Left hindlimb (tissue), 1 donor: Measurements from ENCODE around the gene CAMK2D.
A peak's percentile ranks its signal among the peaks of the same experiment; 100 is the strongest.

Experiments
- DNase-seq: peaks from one replicate; pipeline ENCODE4 v3.0.0-alpha.2; 2018

The CAMK2D gene

DNA sequence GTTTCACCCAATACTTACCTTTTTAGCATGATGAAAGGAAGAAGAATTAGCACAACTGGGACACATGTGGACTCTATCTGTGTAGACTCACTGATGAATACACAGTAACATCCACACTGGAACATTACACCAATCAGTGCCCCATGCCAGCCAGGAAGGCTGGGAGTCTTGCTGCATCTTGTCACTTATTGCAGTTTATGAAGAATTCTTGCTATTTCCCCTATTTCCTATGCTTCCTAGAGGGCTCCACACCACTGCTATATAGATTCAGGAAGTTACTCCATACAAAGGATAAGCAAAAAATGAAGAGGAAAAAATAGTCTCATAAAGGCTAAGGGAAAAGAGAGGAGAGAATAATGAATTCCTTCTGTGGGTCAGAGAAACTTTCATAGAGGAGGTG lies 201.0 kb downstream of the CAMK2D start:
- DNase-seq = no peak

DNA sequence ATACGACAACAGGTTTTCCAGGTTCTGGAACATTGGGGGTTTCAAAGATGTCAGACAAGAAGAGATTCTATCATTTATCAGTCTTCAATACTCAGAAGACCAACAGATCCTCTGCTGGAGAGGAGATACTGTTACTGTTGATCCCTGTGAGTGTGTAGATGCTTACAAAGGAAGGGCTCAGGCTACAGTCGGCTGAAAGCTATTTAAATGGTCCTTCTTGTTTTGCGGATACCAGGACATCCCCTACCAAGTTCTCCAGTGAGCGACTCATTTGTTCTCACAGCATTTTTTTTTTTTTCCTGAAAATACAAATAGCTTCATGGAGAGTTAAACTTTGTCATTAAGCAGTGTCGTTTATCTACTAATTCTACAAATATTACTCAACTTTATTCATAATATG lies 201.6 kb downstream of the CAMK2D start:
- no peak for DNase-seq

DNA sequence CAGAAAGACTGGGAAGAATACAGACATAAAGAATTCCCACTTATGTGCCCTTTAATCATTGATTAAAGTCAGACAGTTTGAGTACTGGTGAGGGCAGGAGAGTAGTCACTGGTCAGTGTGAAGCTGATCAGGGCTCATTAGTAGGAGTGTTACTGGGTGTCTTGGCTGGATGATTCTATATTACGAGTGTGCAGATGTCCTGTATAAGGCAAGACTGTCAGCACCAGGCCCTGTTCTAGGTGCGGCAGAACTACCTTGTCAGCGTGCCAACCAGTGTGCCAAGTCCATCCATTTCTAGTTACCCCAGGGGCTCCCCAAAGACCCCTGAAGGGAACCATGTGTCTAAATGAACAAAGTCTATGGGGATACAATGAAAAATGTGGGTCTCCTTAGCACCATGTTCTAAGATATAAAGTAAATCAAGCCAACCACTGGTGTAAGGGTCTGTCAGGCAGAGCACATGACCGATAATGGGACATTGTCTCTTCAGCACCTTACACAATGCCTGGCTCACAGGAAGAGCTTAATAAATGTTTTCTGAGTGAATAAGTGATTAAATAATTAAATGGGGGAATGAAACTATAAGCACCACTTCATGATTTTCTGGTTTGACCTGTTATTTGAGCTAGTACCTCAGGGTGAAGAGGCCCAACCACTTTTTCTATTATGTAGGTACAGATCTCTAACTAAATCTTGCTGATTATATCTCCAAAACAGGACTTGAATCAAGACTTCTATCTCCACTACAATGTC lies 205.0 kb downstream of the CAMK2D start:
- DNase-seq = no peak

DNA sequence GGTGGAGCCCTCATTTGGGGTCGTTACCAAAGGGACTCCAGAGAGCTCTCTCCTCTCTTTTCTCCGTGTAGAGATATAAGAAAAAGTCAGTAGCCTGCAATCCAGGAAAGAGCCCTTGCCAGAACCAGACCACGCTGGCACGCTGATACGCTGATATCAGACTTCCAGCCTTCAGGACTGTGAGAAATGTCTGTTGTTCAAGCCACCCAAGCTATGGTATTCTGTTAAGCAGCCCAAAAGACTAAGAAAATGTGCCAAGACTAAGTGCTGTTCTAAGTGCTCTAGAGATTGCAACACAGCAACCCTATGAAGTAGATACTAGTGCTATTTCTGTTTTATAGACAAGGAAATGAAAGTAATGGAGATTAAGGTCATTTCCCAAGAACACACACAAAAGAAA lies 205.7 kb downstream of the CAMK2D start:
- DNase-seq = no peak

DNA sequence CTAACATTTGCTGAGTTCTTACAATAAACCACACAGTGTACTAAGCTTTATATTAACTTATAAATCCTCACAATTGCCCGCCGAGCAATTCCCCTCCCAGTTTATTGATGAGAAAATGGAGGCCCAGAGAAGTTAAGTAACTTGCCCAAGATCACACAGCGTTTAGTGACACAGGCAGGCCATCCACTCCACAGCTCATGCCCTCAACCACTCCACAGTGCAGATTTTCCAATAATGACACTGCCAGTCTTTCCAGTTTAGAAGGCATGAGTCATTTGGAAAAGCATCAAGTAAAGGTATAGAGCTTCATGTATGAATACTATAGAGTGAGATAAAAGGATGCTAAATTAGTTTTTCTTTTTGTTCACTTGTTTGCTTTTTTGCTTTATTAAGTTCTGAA lies 208.5 kb downstream of the CAMK2D start:
- no peak for DNase-seq

DNA sequence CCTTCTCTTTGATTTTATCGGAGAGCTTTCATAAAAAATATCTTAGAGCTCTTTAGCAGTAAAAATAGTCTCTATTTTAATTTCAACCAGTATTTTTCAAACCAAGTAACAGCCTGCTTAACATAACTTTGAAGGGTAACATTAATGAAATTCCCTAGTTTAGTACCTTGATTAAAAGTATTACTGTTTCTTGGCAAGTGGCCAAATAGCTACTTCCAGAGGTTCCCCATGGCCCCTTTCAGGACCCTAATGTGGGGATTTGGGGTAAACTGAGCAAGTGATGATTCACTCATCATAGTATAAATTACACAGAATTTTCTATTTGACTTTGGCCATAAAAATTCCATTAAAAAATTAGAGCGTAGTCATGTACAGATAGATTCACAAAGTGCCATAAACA lies 211.0 kb downstream of the CAMK2D start:
- no peak for DNase-seq

DNA sequence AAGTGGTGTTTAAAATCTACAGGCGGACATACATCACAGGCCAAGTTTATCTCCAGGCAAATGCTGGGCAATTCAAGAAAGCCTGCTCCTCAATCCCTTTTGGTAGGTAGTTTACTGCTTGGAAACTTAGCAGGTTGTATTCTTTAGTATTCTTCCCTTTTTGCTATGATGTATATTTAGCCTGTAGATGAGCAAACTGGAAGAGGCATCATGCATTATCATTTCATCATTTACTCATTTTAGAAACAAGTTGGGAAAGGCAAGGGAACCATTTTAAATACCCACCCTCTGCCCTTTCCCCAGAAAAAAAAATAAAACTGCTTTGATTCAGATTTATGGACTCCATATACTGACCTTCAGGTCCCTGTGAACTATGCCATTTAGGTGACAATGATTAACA lies 213.2 kb downstream of the CAMK2D start:
- DNase-seq = no peak

DNA sequence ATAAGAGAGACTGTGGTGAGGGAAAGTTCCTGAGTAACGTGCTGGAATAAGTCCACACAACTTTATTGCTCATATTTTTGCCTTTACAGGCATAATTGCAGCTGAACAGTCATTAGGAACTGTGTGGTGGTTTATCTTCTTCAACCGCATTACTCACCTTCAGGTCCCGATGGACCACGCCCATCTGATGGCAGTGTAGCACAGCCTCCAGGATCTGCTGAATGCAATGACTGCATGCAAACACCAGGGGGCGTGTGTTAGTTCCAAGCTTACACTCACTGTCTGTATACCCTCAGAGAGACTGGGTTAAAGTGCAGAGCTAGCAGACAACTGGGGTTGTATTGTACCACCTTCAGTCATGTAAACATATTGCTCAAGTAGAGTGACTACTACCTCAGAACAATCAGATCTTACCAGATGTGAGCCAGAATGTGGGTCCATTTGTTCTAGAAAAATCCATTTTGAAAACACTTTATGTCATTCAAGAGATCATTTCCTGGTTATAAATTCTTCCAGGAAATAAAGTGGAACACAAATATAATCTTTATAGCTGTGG lies 214.0 kb downstream of the CAMK2D start:
- DNase-seq = peak; percentile 82

DNA sequence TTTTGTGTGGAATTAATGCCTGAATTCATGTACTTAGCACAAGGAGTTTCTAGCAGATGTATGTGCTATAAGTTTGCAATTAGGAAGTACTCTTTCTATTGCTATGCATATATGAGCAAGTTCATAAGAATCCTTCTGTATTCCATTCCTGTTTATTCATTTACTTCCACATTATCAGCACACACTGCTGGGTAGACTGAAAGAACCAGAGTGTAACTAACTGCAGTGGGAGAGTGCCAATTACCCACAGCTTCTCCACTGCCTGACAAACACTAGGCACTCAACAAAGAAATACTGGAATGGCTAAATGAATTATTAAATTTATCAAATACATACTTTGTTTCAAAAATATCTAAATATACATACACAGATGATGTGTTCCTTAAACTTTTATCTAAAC lies 219.6 kb downstream of the CAMK2D start:
- DNase-seq = no peak

DNA sequence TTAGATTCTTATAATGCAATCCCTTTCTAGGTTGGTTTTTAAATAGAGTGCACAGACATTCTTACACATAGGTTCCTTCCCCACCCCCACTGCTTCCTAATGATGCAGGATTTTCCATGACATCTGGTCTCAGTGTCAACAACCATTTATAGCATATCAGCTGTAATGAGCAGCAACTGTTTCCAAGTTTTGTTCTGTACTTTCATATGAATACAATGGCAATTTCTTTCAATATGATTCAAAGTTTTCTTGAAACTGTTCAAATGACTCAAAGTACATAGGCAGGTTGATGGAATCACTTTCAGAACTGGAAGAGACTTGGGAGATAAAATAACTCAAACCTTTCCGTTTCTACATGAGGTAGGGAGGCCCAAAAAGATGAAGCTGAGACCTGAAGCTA lies 220.7 kb downstream of the CAMK2D start:
- no peak for DNase-seq

DNA sequence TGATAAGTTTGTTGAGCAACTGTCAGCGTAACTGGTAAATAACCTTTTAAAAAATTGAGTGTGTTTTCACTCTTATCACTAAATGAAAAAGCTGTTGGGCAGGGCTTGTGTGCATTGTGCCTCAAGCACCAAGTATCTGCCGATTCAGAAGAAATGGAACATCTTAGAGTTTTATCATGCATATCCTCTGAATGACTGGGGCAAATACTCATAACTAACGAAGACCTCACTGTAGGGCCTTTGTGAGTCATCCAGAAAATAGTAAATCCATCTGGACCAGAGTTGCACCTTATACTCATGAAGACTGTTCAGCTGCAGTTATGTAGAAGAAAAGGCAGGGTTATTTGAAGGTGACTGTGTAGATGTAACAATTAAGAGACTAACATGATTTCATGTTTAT lies 222.1 kb downstream of the CAMK2D start:
- DNase-seq = no peak

DNA sequence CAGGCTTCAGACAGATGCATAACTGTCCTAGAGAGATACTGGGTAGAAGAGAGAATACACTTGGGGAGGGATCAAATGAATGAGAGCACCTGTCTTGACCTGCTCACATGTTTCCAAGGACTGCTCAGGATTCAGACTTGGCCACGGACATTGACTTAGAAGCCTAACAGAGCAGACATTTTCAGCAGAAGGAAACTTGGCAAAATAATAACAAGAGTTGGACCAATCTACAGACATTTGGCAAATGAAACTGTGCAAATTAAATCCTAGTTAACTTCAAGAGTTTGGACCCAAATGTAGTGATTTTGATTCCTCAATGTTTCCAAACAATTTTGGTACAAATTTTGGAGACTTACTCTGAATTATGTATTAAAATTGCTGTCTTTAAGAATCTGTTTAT lies 223.9 kb downstream of the CAMK2D start:
- no peak for DNase-seq

DNA sequence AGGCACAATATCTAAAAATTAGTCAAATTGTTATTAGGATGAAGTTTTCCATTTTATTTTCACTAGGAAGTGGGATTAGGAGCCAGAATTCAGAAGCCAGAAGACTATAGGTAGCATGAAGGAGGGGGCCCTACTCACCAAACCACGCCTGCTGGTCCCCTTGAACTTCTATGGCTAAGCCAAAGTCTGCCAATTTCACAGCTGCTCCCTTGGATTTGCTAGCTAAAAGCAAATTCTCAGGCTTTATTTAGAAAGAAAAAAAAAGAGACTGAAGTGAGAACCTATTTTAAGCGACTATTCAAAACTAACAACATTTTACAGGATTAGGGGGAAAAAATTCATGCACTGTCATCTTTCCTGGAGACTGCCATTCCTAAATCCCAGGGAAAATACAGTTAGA lies 224.3 kb downstream of the CAMK2D start:
- DNase-seq = no peak

DNA sequence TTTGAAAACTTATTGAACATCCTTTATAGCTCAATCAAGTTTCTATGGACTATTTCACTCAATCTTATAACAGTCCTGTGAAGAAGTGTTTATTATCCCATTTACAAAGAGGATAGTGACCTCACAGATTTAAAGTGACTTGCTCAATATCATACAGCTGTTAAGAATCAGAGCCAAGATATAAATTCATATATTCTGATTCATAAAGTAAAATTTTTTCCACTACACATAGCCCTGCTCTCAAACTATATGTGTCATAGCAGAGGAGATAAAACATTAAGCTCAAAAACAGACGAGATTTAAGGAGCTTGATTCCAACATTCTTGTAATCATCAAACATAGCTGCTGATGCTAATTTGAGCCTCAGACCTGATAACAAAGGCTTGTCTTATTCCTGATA lies 226.8 kb downstream of the CAMK2D start:
- no peak for DNase-seq

DNA sequence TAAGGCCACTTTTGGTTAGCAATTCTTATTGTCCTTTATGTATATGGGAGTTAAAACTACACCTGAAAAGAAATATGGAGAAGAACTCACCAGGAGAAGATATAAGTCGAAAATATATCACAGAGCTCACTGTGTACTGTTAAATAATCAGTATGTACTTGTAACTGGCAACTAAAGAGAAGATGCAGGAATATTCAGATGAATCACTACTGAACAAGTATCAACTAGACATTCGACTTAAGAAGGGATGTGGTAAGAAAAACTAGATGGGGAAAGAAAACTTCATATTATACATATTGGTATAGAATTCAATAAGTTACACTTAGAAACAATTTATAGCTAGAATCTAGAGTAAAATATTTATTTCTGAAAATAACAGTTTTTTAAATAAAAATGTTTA lies 230.0 kb downstream of the CAMK2D start:
- DNase-seq = no peak

DNA sequence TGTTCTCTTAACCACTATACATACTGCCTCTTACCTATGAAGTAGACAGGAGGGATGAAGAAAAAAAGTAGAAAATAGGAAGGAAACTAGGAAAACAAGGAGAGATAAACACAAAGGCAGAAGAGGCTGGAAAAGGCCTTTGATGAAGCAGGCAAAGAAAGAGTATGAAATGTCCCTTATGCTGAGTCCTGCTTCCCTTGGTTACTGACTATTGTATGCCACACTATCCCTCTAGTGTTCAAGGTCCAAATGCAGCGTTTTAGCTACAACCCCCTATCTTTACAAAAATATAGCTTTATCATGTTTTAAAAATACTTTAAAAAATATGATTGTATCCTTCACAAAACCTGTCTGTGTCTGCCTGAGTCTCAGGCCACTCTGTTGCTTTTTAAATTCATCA lies 233.1 kb downstream of the CAMK2D start:
- DNase-seq = no peak

DNA sequence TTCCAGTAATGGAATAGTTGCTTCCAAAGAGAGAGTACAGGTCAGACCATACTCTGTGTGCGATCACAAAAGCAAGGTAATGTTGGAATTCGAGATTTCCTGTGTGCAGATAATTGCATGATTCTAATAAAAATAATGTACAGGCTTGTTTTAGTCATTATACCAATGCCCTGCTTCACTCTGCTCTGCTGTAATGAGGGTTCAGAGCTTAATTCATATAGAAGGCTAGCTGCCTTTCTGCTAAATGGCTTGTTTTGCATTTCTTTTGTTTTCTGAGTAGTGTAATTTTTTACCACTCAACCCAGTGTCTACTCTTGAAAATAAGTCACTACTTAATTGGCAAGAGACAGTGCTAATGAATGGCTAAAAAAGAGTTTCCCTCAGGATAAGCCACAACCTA lies 236.0 kb downstream of the CAMK2D start:
- DNase-seq = no peak

DNA sequence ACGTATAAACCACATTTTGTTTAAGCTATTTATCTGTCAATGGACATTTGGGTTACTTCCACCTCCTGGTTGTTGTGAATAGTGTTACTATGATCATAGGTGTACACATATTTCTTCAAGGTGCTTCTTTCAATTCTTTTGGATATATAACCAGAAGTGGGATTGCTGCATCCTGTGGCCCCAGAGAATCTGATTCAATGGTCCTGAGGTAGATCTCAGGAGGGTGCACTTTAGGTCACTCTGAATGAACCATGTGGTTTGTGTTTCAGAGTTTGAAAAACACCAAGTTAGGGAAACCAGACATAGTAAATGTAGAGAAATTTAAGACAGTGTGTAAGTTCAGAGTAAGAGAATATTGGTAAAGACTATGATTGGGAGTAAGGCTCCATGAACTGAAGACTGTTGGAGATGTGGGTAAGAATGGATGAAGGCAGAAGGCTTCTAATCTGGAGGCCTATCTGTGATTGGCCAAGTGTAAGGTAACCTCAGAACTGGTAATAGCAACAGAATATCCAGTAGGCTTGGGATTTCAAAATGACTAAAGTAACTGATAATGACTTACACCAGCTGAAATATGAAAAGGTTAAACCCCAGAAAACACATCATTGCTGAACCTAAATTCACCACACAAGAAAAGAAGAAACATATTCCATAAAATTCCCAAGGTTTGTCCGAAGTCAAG lies 236.9 kb downstream of the CAMK2D start:
- DNase-seq = no peak

DNA sequence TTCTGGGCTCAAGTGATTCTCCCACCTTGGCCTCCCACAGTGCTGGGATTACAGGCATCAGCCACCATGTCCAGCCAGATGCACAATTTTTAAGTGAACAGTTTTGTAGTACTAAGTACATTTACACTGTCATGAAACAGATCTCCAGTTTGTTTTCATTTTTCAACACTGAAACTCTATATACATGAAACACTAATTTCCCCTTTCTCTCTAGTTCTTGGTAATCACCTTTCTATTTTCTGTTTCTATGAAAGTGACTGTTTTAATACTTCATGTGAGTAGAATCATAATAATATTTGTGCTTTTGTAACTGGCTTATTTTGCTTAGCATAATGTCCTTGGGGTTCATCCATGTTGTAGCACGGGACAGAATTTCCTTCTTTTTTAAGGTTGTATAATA lies 237.4 kb downstream of the CAMK2D start:
- DNase-seq = no peak

DNA sequence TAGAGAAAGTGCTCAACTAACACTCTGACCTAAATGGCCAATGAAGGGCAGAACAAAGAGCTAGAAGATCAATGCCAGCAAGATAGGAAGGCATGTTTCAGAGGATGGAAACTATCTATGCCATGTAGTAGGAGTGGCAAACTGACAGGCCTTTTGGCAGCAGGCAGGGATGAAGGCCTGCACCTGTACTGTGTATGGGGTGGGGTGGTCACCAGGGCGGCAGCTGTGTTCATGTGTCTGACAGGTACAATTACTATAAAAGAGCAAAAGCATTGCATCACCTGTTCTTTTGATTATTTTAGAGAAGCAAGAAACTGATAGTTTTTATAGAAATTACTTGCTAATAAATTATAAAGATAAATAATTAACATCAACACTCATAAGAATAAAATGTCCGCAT lies 239.1 kb downstream of the CAMK2D start:
- no peak for DNase-seq

DNA sequence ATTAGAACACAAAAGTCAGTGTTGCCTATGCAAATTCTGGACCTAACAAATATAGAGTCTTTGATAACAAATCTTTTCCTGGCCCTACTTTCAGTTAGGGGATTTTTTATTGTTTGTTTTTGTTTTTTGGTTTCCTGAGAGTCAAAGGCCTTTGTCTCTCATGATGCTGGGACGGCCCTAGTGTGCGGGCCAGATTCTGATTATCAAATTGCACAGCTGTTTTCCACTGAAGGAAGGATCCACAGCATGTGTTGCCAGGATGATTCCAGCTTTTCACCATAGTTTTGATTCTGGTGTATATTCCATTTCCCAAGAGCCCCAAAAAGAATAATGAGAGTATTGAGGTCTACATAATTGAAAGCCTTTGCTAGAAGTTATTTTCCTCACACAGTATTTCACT lies 248.2 kb downstream of the CAMK2D start:
- DNase-seq = no peak

DNA sequence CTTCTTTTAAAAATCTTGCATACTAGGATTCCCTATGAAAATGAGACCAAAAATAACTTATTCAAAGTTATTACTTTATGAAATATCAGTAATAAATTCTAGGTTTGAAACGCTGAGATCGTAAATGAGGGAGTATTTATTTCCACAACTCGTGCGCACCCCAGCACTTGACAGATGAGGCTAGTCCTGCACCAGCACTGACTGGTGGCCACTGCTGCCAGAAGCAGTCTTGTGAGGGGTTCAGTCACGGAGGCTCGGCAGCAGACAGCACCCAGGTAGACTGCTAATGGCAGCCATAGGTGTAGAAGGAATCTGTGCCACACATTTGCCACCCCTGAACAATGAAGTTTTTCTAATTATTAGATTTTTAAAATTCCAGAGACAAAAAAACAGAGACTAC lies 248.7 kb downstream of the CAMK2D start:
- DNase-seq = no peak

DNA sequence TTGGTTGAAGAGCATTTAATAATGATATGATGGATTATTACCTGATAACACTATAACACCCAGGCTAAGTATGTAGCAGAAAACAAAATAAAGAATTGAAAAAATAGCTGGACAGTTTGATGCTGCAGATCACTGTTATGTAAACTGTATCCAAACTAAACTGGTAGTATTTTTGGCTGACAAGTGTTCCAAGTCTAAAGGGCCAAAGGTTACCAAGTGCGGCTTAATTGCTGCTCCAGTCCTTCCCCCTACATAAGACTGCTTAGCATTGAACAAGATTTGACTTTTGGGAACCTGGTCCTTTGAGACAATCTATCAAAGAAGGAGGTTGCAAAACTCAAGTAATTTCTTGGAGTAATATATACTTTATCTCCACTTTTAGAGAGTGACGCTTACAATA lies 249.6 kb downstream of the CAMK2D start:
- no peak for DNase-seq

DNA sequence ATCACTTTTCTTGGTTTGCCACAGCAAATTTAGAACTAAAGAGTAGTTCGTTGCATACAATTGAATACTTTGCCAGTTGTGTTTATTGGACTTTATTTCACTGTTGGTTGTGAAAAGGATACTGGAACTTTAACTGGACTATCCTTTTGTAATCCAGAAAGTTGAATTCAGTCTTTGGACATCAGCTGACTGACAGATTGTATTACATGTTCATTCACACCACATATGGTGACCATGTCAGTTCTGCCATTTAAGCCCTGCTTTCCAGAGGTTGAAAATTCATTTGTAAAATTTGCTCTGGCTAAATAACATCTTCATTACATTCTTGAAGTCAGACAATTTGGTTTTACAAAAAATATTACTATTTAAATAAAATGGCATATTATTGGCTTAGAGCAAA lies 251.7 kb downstream of the CAMK2D start:
- no peak for DNase-seq

DNA sequence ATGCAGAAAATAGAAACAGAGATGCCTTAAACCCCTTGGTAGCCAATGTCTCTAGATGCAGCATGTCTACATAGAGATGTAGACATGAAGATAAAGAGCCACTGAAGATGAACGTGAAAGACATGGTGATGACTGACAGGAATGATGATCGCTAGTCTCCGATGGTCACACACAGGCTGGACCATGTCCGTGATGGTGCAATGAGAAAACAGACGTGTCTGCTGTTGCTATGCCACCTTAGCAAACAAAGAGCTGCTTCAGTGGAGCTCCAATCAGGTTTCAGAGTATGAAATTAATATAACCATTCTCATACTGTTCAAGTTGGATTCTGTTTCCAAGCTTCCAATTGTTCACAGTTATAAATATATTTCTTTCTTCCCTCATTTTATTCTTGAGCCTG lies 256.5 kb downstream of the CAMK2D start:
- DNase-seq = no peak
